Measurements from ENCODE around the gene SOX2. TPM values are rescaled to one million over a fixed set of nuclear protein-coding genes. Genes with fewer than 3 reads are reported as not detected.

The SOX2 gene
- total RNA-seq, 1 donor from 2014 or later = 0.22 TPM

GRCh38 chr3:181718987-181719911, 7.5 kb downstream of the SOX2 start:
- DNase-seq (no peak), ATAC-seq (no peak)
- intact Hi-C loops (cut with micrococcal nuclease) = loop anchor here (10.0 kb wide), 1 partner anchor 536 kb away; no protein-coding TSS in a partner anchor

GRCh38 chr3:181719991-181720680, 8.4 kb downstream of the SOX2 start:
- no peak for ATAC-seq
- intact Hi-C loops (cut with micrococcal nuclease) = loop anchor here (10.0 kb wide), 1 partner anchor 535 kb away; no protein-coding TSS in a partner anchor
- DNase-seq = no peak

DNA sequence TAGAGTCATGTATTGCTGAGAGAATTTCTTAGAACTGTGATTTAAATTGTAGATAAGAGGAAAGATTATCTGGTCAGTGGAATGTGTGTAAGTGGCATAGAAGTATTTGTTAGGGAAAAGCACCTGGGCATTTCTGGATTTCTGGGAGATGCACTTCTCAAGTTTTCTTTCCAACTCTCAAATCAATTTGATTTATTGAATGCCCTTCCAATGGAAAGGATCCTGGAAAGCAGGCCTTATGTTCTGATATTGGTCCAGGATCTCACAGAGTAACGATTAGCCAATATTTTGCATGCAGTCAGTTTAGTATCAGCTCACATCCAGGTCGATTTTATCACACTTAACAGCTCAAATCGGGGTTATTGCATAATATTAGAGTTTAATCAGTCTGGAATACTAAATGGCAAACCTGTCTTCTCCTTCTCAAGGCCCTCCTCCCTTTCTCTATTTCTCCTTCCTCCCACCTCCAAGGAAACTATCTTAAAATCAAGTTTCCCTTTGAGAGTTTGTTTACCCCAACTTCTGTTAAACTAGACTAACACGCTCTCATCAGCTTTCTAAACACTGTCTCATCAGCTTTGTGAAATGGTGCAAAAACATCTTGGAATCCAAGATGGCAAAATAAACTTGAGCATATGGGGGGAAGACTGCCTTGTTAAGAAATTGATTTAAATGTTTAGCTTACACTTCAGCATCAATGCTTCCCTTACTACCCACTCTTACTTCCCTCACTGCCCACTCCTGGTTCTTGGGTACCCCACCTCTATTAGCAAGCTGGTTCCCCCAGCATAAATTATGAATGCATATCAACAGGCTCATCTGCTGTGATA, 9.5 kb downstream of the SOX2 start:
- DNase-seq (no peak), ATAC-seq (no peak)
- intact Hi-C loops (cut with micrococcal nuclease) = no loop called here

- intact Hi-C loops (cut with micrococcal nuclease) = no loop called here
- DNase-seq (no peak), ATAC-seq (no peak)
Measured at GRCh38 chr3:181722156-181722555, 10.4 kb downstream of the SOX2 start.

GRCh38 chr3:181722766-181723425, 11.2 kb downstream of the SOX2 start:
- DNase-seq (no peak), ATAC-seq (no peak)
- intact Hi-C loops (cut with micrococcal nuclease) = no loop called here

DNA sequence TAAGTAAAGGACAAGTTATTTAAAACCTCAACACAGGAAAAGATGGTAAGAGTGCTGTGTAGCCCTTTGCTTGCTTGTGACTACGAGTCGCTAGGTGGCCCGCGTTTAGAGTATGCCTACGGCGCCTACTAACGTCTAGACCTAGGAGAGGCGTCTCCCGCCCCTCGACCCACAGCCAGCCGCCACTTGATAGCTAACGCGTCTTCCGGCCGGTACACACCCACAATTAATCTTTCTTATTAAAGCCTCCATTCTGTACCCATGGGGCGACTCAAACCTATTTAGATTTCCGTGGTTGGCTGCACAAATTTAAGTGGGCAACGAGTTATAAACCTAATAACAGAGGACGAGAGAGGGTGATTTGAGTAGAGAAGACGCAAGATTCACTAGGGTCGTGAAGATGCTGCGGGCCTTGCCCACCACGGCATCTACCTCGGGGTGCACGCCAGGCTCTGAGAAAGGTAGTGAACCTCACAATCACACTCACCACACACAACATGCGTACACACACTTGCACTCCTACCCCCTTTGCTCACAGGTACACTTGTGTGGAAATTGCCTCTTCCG, 12.0 kb downstream of the SOX2 start:
- no peak for DNase-seq
- intact Hi-C loops (cut with micrococcal nuclease) = no loop called here
- ATAC-seq = no peak

- no peak for DNase-seq
- no peak for ATAC-seq
- intact Hi-C loops (cut with micrococcal nuclease) = no loop called here
Measured at GRCh38 chr3:181724192-181724965, 12.7 kb downstream of the SOX2 start.

- DNase-seq (no peak), ATAC-seq (no peak)
- intact Hi-C loops (cut with micrococcal nuclease) = no loop called here
Measured at GRCh38 chr3:181725131-181725731, 13.5 kb downstream of the SOX2 start.

DNA sequence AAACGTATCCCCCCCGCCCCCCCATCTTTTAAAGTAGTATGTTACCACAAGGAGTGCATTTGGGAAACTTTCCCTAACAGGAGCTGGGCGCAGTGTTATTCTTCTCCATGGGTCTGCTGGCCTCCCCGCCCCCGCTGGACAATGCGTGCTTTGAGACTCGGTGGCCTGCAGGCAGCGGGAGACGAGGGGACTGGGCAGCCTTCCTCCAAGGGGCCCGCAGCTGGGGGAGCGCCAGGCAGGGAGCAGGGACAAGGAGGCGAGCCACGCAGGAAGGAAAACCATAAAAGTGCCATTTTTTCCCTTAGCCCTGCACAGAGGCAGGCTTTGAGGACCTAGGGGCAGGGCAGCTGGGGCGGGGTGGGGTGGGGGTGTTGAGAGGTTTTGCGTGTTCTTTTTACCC, 14.1 kb downstream of the SOX2 start:
- intact Hi-C loops (cut with micrococcal nuclease) = no loop called here
- no peak for DNase-seq
- no peak for ATAC-seq

DNA sequence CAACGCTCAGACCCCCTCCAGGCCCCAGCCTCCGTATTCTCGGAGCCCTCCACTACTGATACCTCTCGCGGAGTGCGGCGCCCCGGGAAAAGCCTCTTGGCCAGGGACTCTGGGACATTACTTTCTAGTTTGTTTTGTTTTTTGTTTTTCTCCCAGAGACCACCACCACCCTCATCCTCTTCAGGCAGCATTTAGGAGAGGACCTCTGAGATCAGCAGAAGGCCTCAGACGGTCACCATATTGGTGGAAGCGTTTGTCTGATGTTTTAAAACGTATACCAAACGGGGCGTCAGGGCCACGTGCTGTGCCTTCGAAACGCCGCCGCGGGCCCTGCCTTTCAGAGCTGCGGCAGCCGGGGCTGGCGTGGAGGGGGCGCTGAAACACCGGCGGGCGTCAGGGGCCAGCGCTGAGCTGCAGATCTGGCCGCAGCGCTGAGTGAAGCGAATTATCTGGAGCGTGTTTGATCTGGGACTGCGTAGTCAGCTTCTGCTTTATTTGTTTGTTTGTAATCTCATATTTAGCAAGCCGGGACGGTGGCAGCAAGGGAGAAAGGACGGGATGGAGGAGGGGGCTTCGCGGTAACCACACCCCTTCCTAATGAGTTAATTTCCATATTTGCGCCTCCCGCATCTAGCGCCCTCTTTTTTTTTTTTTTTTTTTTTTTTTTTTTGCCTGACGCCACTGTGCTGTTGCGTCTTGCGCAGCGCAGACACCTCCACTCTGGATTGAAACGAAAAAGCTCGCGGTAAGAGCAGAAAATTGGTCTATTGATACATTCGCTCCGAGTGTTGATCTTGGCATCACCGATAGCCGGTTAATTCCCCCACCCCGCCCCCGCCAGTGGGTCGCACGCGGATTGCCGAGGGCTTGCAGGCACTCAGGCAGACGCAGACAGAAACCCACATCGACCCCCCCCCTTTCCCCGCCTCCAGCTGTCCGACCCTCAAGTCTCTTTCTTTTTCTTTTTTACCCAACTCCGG, 14.9 kb downstream of the SOX2 start:
- intact Hi-C loops (cut with micrococcal nuclease) = no loop called here
- DNase-seq (no peak), ATAC-seq (no peak)

GRCh38 chr3:181727341-181728032, 15.8 kb downstream of the SOX2 start:
- intact Hi-C loops (cut with micrococcal nuclease) = no loop called here
- ATAC-seq (no peak), DNase-seq (no peak)

- no peak for ATAC-seq
- intact Hi-C loops (cut with micrococcal nuclease) = no loop called here
- no peak for DNase-seq
Measured at GRCh38 chr3:181728470-181729340, 17.0 kb downstream of the SOX2 start.

DNA sequence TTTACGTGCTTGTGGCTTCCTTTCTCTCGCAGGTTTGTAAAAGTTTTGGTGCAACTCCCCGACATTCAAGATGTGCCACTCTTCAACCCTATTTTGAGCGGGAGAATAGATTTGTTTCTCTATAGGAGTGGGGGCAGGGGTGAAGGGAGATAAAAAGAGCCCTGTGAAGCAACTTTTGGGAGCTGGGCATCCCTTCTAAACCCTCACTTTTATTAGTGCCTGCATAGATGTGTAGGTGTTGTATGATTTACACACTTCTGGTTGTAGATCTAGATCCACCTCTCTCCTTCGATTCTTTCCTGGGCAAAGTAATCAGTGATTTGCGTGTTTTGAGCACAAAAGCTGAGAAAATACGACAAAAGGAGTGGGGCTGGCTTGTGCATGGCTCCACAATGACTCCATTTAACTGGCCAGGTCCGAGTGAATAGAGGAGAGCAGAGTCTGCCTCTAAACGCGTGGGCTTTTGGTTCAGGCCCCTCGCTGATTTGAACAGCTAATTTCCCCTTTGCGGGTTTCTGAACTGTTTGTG, 17.7 kb downstream of the SOX2 start:
- intact Hi-C loops (cut with micrococcal nuclease) = no loop called here
- ATAC-seq (no peak), DNase-seq (no peak)

GRCh38 chr3:181730316-181730715, 18.6 kb downstream of the SOX2 start:
- intact Hi-C loops (cut with micrococcal nuclease) = no loop called here
- no peak for DNase-seq
- no peak for ATAC-seq

DNA sequence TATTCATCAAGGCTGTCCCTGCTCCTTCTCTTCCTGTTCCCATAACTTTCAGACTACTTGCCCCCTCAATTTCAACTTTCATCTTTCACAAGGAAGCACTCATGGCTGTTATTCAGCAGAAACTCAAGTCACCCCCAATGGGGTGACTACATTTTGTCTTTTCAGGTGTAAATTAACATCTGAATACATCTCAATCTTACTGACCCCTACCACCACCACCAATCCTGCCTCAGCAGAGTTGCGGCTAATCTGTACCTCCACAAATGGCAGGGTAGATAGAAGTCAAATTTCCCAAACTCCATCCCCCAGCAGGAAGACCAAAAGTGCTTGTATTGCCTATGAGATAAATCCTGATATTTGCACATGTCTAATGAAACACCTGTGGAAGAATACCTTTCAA, 19.2 kb downstream of the SOX2 start:
- intact Hi-C loops (cut with micrococcal nuclease) = no loop called here
- DNase-seq (no peak), ATAC-seq (no peak)

Data from left ventricle myocardium superior (tissue), 1 donor.